ENCODE results near the gene TP53. TPM values are rescaled to one million over a fixed set of nuclear protein-coding genes. Genes with fewer than 3 reads are reported as not detected.

Gene TP53
- total RNA-seq, 4 donors from 2014 or later = 27.9 to 49.7 (median 31.7) TPM

DNA sequence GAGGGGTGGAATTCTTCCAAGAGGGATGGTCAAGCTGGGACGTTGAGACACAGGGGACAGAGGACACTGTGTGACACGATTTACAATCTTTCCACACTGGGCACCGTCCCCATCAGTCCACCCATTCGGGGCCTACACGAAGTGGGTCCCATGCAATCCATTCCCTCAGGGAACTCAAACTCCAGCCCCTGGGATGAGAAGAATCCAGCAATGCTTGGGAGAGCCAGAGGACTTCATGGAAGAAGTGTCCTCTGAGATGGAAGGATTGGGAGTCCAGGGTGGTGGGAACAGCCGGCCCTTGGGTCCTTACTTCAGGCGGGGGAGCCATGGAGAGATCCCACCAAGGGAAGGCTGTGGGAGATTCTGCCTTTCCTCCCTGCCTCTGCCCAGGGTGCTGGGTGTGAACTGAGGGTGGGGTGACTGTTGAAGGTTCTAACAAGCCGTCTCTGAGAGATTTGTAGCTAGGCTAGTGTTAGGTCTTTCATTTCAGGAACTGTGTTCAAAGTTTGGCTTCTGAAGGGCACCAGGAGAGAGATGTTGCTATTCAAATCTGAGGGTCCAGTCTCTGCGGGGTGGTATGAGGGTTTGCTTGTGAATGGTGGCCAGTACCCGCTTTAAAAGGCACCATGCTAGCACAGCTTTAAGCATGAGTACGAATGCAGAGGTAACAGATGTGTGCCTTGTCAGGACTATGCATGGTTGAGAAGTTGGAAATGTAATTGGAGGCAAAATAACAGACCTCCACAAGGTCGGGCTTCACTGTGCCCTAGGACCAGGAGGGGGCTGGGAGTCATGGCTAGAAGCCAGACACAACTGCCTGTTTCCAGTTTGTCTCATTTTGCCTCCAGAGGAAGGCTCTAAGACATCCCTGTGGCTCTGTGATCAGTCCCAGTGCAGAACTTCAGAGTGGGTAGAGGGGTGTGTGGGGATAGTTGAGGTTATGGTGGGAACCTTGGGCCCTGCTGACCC lies 34.6 kb downstream of the TP53 start:
- no peak for DNase-seq
- H3K27me3 ChIP-seq = peaks cover 51% of the 10 kb centered on the region
- intact Hi-C loops (cut with DNase I; ENCODE audit: low total_unique reads) = no loop called here

GRCh38 chr17:7651665-7652387 lies 35.5 kb downstream of the TP53 start:
- in situ Hi-C loops (cut with MboI; ENCODE audit: low pct_ligation_motif_present in 1 of 4, low pct_unique_long_range_greater_than_20kb in 1 of 4, low sequenced_read_pairs in 3 of 4) (no loop called here), intact Hi-C loops (cut with DNase I; ENCODE audit: low total_unique reads) (no loop called here)
- WGBS, 2 donors (ENCODE audit: low coverage in 1 of 2) = 22% methylated on average over 18 of the region's 54 CpGs; no CpG with 5 or more reads in 1 of the 2 donors
- Histone ChIP-seq H3K27ac (peak overlapping the region; percentile 5 to 64 (median 48)), H3K4me3 (peak overlapping the region; percentile 18 to 68 (median 38)), H3K36me3 (no peaks in the 10 kb centered on the region), H3K4me1 (peaks cover 4 to 24% (median 19%) of the 10 kb centered on the region in 4 donors), H3K9me3 (no peaks in the 10 kb centered on the region), H3K27me3 (peaks cover 51% of the 10 kb centered on the region)
- no peak for DNase-seq
- TF ChIP-seq CTCF (IDR thresholded peaks at IDR 0.05) = no peak
- no peak for TF ChIP-seq POLR2A (IDR thresholded peaks at IDR 0.05)
- no peak for TF ChIP-seq EP300 (IDR thresholded peaks at IDR 0.05; ENCODE audit: low read depth)
- TF ChIP-seq POLR2AphosphoS5 (IDR thresholded peaks at IDR 0.05) = no peak

More for the DNA sequence above, 34.6 kb downstream of the TP53 start:
- peak overlapping the region in 2 of 4 donors; percentile 5 to 64 for H3K27ac ChIP-seq
- TF ChIP-seq CTCF (IDR thresholded peaks at IDR 0.05) = no peak
- TF ChIP-seq POLR2AphosphoS5 (IDR thresholded peaks at IDR 0.05) = no peak
- TF ChIP-seq POLR2A (IDR thresholded peaks at IDR 0.05) = no peak
- no peak for TF ChIP-seq EP300 (IDR thresholded peaks at IDR 0.05; ENCODE audit: low read depth)
- peaks cover 4 to 30% (median 19%) of the 10 kb centered on the region in 4 donors for H3K4me1 ChIP-seq
- no peak overlapping the region for H3K4me3 ChIP-seq
- no peaks in the 10 kb centered on the region for H3K9me3 ChIP-seq
- no peaks in the 10 kb centered on the region for H3K36me3 ChIP-seq
- 71% methylated on average over 12 of the region's 12 CpGs; no CpG with 5 or more reads in 1 of the 2 donors for WGBS, 2 donors (ENCODE audit: low coverage in 1 of 2)
- in situ Hi-C loops (cut with MboI; ENCODE audit: low pct_ligation_motif_present in 1 of 4, low pct_unique_long_range_greater_than_20kb in 1 of 4, low sequenced_read_pairs in 3 of 4) = no loop called here

DNA sequence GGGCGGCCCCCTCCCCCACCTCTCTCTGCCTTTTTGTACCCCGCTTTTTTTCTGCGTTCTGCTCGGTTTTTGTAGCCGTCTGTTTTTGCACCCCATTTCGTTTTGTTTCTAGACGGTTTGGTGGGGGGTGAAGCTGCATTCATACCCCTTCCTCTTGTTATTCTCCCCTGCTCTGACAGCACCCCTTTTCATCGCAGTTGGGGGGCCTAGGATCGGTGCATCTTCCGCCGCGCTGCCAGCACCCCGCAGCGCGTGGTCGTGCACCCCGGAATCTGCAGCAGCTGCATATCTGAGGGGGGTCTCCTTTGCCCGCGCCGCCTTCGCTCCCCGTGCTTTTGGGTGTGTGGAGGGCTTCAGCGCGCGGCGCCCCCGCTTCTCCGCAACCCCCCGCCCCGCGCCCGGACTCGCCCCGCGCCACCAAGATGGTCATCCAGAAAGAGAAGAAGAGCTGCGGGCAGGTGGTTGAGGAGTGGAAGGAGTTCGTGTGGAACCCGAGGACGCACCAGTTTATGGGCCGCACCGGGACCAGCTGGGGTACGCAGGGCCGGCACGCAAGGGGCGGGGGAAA lies 36.1 kb downstream of the TP53 start:
- intact Hi-C loops (cut with DNase I; ENCODE audit: low total_unique reads) = no loop called here
- Histone ChIP-seq H3K9me3 (no peaks in the 10 kb centered on the region), H3K4me1 (peaks cover 4 to 23% (median 19%) of the 10 kb centered on the region in 4 donors), H3K27ac (peak overlapping the region; percentile 5 to 64 (median 48)), H3K36me3 (no peaks in the 10 kb centered on the region), H3K27me3 (peaks cover 51% of the 10 kb centered on the region), H3K4me3 (peak overlapping the region; percentile 18 to 68 (median 38))
- TF ChIP-seq CTCF (IDR thresholded peaks at IDR 0.05) = no peak
- no peak for TF ChIP-seq POLR2AphosphoS5 (IDR thresholded peaks at IDR 0.05)
- no peak for TF ChIP-seq POLR2A (IDR thresholded peaks at IDR 0.05)
- no peak for TF ChIP-seq EP300 (IDR thresholded peaks at IDR 0.05; ENCODE audit: low read depth)
- no peak for DNase-seq
- 0 to 3% methylated on average over 5 to 44 of the region's 45 CpGs for WGBS, 2 donors (ENCODE audit: low coverage in 1 of 2)
- in situ Hi-C loops (cut with MboI; ENCODE audit: low pct_ligation_motif_present in 1 of 4, low pct_unique_long_range_greater_than_20kb in 1 of 4, low sequenced_read_pairs in 3 of 4) = no loop called here

Measured in transverse colon (tissue), 4 donors.